ENCODE results near the gene RAD51B.

DNA sequence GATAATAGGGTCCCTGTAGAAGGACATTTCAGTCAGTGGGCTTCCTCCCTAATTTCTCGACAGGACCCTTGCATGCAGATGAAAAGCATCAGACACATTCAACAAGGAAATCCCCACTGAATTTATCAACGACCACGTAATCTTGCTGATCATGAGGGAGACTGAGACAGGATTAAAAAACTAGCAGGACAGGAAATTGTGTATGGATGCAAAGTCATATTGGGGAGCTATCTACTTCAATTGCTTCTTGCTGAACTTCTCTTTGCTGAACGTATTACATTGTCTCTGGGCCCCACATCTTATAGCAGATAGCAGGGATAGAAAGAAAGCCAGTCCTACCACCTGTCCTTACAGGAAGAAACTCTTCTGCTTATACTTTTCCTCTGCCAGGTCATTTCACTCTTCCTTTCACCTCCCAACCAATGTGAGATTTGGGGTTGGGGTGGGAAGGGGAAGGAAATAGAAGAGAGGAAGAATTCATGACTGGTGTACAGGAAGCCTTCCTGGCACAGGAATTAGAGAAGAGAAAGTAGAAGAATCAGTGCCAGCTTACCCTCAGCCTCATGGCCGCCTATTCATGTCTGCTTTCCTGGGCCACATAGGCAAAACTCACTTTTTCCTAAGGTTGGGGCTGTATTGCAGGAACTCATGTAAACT, 640.0 kb downstream of the RAD51B start:
- TF ChIP-seq YY1 (IDR thresholded peaks at IDR 0.05; ENCODE audit: insufficient read depth, insufficient read length): no peak
- no peak for TF ChIP-seq SUZ12 (IDR thresholded peaks at IDR 0.05; ENCODE audit: extremely low read depth, insufficient read depth, insufficient read length)
